Common myeloid progenitor, CD34-positive (primary cell): ENCODE results near the gene FBXW11.
A peak's percentile ranks its signal among the peaks of the same experiment; 100 is the strongest.

Experiments used
- CTCF ChIA-PET: fragments of 350-600 bp; sonication (Branson Sonifier 250); formaldehyde crosslinking; loops from one replicate; lab custom pipeline; 2021; ENCODE audit warnings: antibody characterized with exemption; lab: Charles Lee
- POLR2A ChIA-PET: fragments of 350-600 bp; sonication (Branson Sonifier 250); formaldehyde crosslinking; loops from one replicate; lab custom pipeline; 2021; ENCODE audit warnings: antibody characterized with exemption; lab: Charles Lee
- DNase-seq, 3 donors: peaks; one replicate each; pipeline versions ENCODE4 v3.0.0 to v3.0.0-alpha.2; 2013
- H3K27ac ChIP-seq, 2 experiments: 1 replicate in 1 of 2; 2 replicates in 1 of 2; pipeline ENCODE4 v1.7.0; 2013; ENCODE audit warnings: inconsistent platforms in 2 of 2, low read length in 2 of 2, mild to moderate bottlenecking in 2 of 2, low read depth in 1 of 2, moderate library complexity in 1 of 2; ENCODE audit not compliant: severe bottlenecking in 2 of 2, insufficient read depth in 1 of 2, poor library complexity in 1 of 2
- H3K27me3 ChIP-seq, 5 experiments: replicated peaks in 2 of 5; 1 replicate in 3 of 5; 2 replicates in 2 of 5; pipeline versions ENCODE4 v1.6.1 to v1.7.0; 2013; ENCODE audit warnings: low read length in 4 of 5, mild to moderate bottlenecking in 2 of 5, moderate library complexity in 2 of 5, inconsistent platforms in 1 of 5; ENCODE audit not compliant: insufficient read depth in 5 of 5, control insufficient read depth in 4 of 5
- H3K36me3 ChIP-seq, 4 experiments: 1 replicate in 2 of 4; 2 replicates in 2 of 4; pipeline versions ENCODE4 v1.6.1 to v1.7.0; 2013; ENCODE audit warnings: low read length in 3 of 4, control low read depth in 1 of 4, mild to moderate bottlenecking in 1 of 4; ENCODE audit not compliant: control insufficient read depth in 4 of 4, insufficient read depth in 4 of 4
- H3K4me1 ChIP-seq, 4 experiments: 1 replicate in 3 of 4; 2 replicates in 1 of 4; pipeline versions ENCODE4 v1.6.1 to v1.7.1; 2013; ENCODE audit warnings: low read length in 3 of 4, mild to moderate bottlenecking in 3 of 4, control low read depth in 1 of 4, inconsistent platforms in 1 of 4, moderate library complexity in 1 of 4; ENCODE audit not compliant: control insufficient read depth in 4 of 4, insufficient read depth in 4 of 4; ENCODE audit errors: control extremely low read depth in 1 of 4
- H3K4me3 ChIP-seq, 7 experiments: 1 replicate in 4 of 7; 2 replicates in 3 of 7; pipeline versions ENCODE4 v1.5.1 to v1.7.0; 2013; ENCODE audit warnings: mild to moderate bottlenecking in 7 of 7, low read length in 6 of 7, moderate library complexity in 6 of 7, inconsistent platforms in 2 of 7, low read depth in 2 of 7, control low read depth in 1 of 7; ENCODE audit not compliant: insufficient read depth in 4 of 7, control insufficient read depth in 1 of 7; ENCODE audit errors: extremely low read depth in 1 of 7
- H3K9me3 ChIP-seq, 5 experiments: 1 replicate in 4 of 5; 2 replicates in 1 of 5; pipeline versions ENCODE4 v1.6.1 to v1.7.1; 2013; ENCODE audit warnings: low read length in 4 of 5, mild to moderate bottlenecking in 2 of 5, inconsistent platforms in 1 of 5, low read depth in 1 of 5, moderate library complexity in 1 of 5; ENCODE audit not compliant: control insufficient read depth in 4 of 5, insufficient read depth in 2 of 5; ENCODE audit errors: control extremely low read depth in 1 of 5
- WGBS: methylation state at CpG from one replicate; pipeline ENCODE4 v1.1.5; 2013; ENCODE audit not compliant: insufficient coverage; 5-methylcytosine and 5-hydroxymethylcytosine counted together

Gene FBXW11

GRCh38 chr5:171868236-171868635 lies 138.2 kb downstream of the FBXW11 start:
- ChIA-PET CTCF (no interaction called here), POLR2A (no interaction called here)
- Histone ChIP-seq H3K27ac (peak overlapping the region; percentile 3 to 4), H3K4me3 (peak overlapping the region in 2 of 7 experiments; percentile 1 to 14), H3K4me1 (peaks cover 15 to 74% (median 34%) of the 10 kb centered on the region in 4 experiments), H3K36me3 (peaks cover 0 to 42% (median 11%) of the 10 kb centered on the region in 4 experiments), H3K27me3 (no peaks in the 10 kb centered on the region), H3K9me3 (no peaks in the 10 kb centered on the region)
- peak in 1 of 3 donors; percentile 37 for DNase-seq
- WGBS = 100% methylated on average over 1 of the region's 2 CpGs

- H3K27ac ChIP-seq = peak overlapping the region; percentile 3 to 4
- ChIA-PET POLR2A (no interaction called here), CTCF (no interaction called here)
- no peak for DNase-seq
- no peaks in the 10 kb centered on the region for H3K9me3 ChIP-seq
- peaks cover 0 to 42% (median 10%) of the 10 kb centered on the region in 4 experiments for H3K36me3 ChIP-seq
- H3K4me3 ChIP-seq = peak overlapping the region in 1 of 7 experiments; percentile 1
- H3K4me1 ChIP-seq = peaks cover 15 to 76% (median 34%) of the 10 kb centered on the region in 4 experiments
- no CpG with 5 or more reads among the region's 1 CpG for WGBS
- no peaks in the 10 kb centered on the region for H3K27me3 ChIP-seq
Measured at GRCh38 chr5:171867786-171868185, 138.7 kb downstream of the FBXW11 start.

GRCh38 chr5:171865471-171865870 lies 141.0 kb downstream of the FBXW11 start:
- ChIA-PET POLR2A (no interaction called here), CTCF (interaction anchor here (0.6 to 1.9 kb wide), 2 partner anchors 9 to 189 kb away, joined by 3 to 6 read pairs; no protein-coding TSS in a partner anchor)
- H3K9me3 ChIP-seq = no peaks in the 10 kb centered on the region
- DNase-seq = peak in 2 of 3 donors; percentile 46 to 64
- peaks cover 0 to 31% (median 9%) of the 10 kb centered on the region in 4 experiments for H3K36me3 ChIP-seq
- peaks cover 15 to 66% (median 32%) of the 10 kb centered on the region in 4 experiments for H3K4me1 ChIP-seq
- peak overlapping the region in 5 of 7 experiments; percentile 6 to 53 (median 11) for H3K4me3 ChIP-seq
- no peaks in the 10 kb centered on the region for H3K27me3 ChIP-seq
- peak overlapping the region; percentile 34 to 59 for H3K27ac ChIP-seq
- WGBS = no CpG with 5 or more reads among the region's 6 CpGs

GRCh38 chr5:171863935-171864334 lies 142.5 kb downstream of the FBXW11 start:
- H3K27ac ChIP-seq = no peak overlapping the region
- peaks cover 11 to 52% (median 25%) of the 10 kb centered on the region in 4 experiments for H3K4me1 ChIP-seq
- CTCF ChIA-PET = interaction anchor here (0.6 to 1.3 kb wide), 3 partner anchors 9 to 137 kb away, joined by 3 to 4 read pairs (median 3); no protein-coding TSS in a partner anchor
- 79% methylated on average over 3 of the region's 6 CpGs for WGBS
- H3K36me3 ChIP-seq = peaks cover 0 to 21% (median 6%) of the 10 kb centered on the region in 4 experiments
- H3K27me3 ChIP-seq = no peaks in the 10 kb centered on the region
- H3K9me3 ChIP-seq = no peaks in the 10 kb centered on the region
- DNase-seq = no peak
- H3K4me3 ChIP-seq = peak overlapping the region in 1 of 7 experiments; percentile 1
- POLR2A ChIA-PET = no interaction called here

GRCh38 chr5:171862624-171863023 lies 143.8 kb downstream of the FBXW11 start:
- Histone ChIP-seq H3K27ac (no peak overlapping the region), H3K27me3 (no peaks in the 10 kb centered on the region), H3K9me3 (no peaks in the 10 kb centered on the region), H3K36me3 (peaks cover 0 to 9% (median 2%) of the 10 kb centered on the region in 4 experiments), H3K4me3 (no peak overlapping the region), H3K4me1 (peaks cover 11 to 38% (median 19%) of the 10 kb centered on the region in 4 experiments)
- ChIA-PET POLR2A (interaction anchor here (0.5 kb wide), 1 partner anchor 371 kb away, joined by 7 read pairs; no protein-coding TSS in a partner anchor), CTCF (interaction anchor here (1.0 to 1.5 kb wide), 2 partner anchors 10 to 13 kb away, joined by 3 read pairs; no protein-coding TSS in a partner anchor)
- WGBS = 100% methylated on average over 1 of the region's 4 CpGs
- DNase-seq = no peak

DNA sequence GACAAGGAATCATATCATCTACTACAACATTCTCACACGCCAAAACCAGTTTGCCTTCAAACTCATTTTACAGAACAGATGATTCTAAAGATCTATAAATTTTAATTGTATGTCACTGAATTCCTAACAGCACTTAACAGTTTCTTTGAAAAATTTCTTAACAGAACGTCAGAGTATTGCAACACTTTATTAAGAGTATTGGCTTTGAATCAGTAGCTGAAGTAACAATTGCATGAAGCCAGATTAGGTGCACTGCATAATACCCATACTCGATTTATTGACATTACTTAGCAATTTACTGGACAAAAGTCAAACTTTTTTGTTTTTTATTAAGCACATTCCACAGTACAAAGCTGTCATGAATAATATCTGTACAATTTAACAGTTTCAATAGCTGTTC lies 145.1 kb downstream of the FBXW11 start:
- ChIA-PET POLR2A (no interaction called here), CTCF (interaction anchor here (1.0 kb wide), 1 partner anchor 9 kb away, joined by 3 read pairs; no protein-coding TSS in a partner anchor)
- peaks cover 5 to 32% (median 15%) of the 10 kb centered on the region in 4 experiments for H3K4me1 ChIP-seq

DNA sequence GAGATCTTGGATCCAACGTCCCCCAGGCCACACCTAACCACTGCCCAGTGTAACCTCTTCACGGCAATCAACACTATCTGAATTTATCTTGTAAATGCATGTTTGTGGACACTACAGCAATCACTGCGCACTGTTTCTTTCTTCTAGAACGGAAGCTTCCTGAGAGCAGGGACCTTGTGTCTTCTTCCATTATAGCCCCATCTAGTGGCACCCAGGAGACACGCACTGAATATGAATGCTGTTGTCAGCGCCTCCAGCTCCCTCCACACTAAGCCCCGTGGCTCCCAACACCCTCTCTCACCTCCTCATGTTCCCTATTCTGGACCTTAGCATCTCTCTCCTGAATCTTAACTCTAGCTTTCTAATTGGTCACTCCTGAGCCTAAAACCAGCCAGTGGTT lies 148.1 kb downstream of the FBXW11 start:
- POLR2A ChIA-PET = interaction anchor here (0.6 kb wide), 1 partner anchor 379 kb away, joined by 3 read pairs; no protein-coding TSS in a partner anchor
- Histone ChIP-seq H3K4me1 (peaks cover 3 to 24% (median 15%) of the 10 kb centered on the region in 4 experiments), H3K27me3 (no peaks in the 10 kb centered on the region), H3K27ac (no peak overlapping the region), H3K4me3 (no peak overlapping the region), H3K36me3 (peaks cover 0 to 4% (median 1%) of the 10 kb centered on the region in 4 experiments), H3K9me3 (no peaks in the 10 kb centered on the region)
- WGBS = 100% methylated on average over 2 of the region's 7 CpGs
- DNase-seq = no peak
- CTCF ChIA-PET = interaction anchor here (0.8 to 3.7 kb wide), 8 partner anchors 9 to 376 kb away, joined by 3 to 15 read pairs (median 3); no protein-coding TSS in a partner anchor

More for the DNA sequence above, 145.1 kb downstream of the FBXW11 start:
- Histone ChIP-seq H3K4me3 (no peak overlapping the region), H3K27ac (no peak overlapping the region), H3K27me3 (no peaks in the 10 kb centered on the region), H3K9me3 (no peaks in the 10 kb centered on the region), H3K36me3 (peaks cover 0 to 4% (median 1%) of the 10 kb centered on the region in 4 experiments)
- WGBS = no CpG with 5 or more reads among the region's 3 CpGs
- DNase-seq = no peak
